ENCODE data around the gene CEP170. TPM values are rescaled to one million over a fixed set of nuclear protein-coding genes. Genes with fewer than 3 reads are reported as not detected.

CEP170 gene
- total RNA-seq, 1 donor from 2014 or later: 39.3 TPM

DNA sequence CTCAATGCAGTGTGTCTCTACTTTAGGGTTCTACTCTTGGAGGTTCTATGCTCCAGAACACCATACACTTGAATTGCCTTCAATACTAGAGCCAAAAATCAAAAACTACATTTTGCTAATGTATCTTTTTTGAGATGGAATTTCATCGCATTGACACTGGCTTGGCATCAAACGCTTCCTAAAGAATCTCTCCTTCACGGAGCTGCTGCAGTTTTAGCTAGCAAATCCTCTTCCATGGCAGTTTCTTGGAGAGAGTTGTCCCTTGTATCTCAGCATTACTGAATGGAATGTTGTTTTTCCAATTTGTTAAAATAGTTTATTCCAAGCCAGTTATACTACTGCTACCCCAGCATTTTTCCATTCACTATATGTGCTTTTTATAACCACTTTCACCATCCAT, 18.4 kb upstream of the CEP170 start:
- DNase-seq (ENCODE audit: extremely low spot score in 2 of 2): no peak
- Histone ChIP-seq H3K27me3 (no peaks in the 10 kb centered on the region), H3K9me3 (no peaks in the 10 kb centered on the region), H3K27ac (no peak overlapping the region), H3K4me3 (no peak overlapping the region), H3K4me1 (peaks cover 6% of the 10 kb centered on the region), H3K36me3 (peaks cover 4 to 41% of the 10 kb centered on the region in 2 donors)
- intact Hi-C loops (cut with DNase I): no loop called here
- TF ChIP-seq, protein P1, sequence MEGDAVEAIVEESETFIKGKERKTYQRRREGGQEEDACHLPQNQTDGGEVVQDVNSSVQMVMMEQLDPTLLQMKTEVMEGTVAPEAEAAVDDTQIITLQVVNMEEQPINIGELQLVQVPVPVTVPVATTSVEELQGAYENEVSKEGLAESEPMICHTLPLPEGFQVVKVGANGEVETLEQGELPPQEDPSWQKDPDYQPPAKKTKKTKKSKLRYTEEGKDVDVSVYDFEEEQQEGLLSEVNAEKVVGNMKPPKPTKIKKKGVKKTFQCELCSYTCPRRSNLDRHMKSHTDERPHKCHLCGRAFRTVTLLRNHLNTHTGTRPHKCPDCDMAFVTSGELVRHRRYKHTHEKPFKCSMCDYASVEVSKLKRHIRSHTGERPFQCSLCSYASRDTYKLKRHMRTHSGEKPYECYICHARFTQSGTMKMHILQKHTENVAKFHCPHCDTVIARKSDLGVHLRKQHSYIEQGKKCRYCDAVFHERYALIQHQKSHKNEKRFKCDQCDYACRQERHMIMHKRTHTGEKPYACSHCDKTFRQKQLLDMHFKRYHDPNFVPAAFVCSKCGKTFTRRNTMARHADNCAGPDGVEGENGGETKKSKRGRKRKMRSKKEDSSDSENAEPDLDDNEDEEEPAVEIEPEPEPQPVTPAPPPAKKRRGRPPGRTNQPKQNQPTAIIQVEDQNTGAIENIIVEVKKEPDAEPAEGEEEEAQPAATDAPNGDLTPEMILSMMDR (IDR thresholded peaks at IDR 0.05): no peak
- TF ChIP-seq POLR2A (IDR thresholded peaks at IDR 0.05): no peak

DNA sequence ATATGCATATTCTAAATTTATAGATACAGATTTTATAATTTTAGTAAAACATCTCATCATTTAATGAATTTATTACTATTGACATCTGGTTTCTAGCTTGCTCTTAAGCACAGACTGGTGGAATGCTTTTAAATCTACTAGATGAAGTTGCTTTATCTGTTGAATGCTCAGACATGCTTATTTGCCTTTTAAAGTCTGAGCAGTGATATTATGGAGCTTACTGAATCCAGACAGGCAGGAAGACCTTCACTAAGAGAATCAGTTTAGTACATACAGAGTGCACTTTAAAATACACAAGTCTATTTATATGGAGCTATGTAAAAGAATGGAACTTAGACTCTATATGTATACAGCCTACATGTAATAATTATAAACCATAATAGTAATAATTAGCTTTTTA, 17.3 kb upstream of the CEP170 start:
- no peak for DNase-seq (ENCODE audit: extremely low spot score in 2 of 2)
- Histone ChIP-seq H3K27ac (no peak overlapping the region), H3K27me3 (no peaks in the 10 kb centered on the region), H3K4me3 (no peak overlapping the region), H3K9me3 (no peaks in the 10 kb centered on the region), H3K4me1 (peaks cover 17% of the 10 kb centered on the region), H3K36me3 (peaks cover 4 to 33% of the 10 kb centered on the region in 2 donors)
- TF ChIP-seq POLR2AphosphoS5 (IDR thresholded peaks at IDR 0.05; ENCODE audit: insufficient read depth in 1 of 2, low read depth in 1 of 2) (no peak), POLR2A (IDR thresholded peaks at IDR 0.05) (no peak)
- TF ChIP-seq, protein P1 (IDR thresholded peaks at IDR 0.05): no peak
- intact Hi-C loops (cut with DNase I): no loop called here

DNA sequence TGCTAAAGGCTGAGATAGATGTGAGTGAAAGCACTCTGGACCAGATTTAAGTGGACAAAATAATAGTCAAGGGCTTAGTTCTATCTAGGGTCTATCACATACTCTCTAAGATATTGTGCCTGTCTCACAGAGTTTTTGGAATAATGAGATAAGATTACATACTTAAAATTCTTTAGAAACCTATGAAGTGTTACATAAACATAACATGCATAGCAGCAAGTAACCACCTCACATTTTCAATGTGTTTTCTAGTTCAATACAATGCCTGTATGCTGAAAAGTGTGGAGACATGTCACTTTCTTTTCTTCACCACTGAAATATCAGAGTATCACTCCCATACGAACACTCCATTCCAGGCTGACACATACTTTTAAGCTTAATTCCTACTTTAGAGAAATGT, 16.9 kb upstream of the CEP170 start:
- TF ChIP-seq POLR2A (IDR thresholded peaks at IDR 0.05) (no peak), POLR2AphosphoS5 (IDR thresholded peaks at IDR 0.05; ENCODE audit: insufficient read depth in 1 of 2, low read depth in 1 of 2) (no peak)
- TF ChIP-seq, protein P1 (IDR thresholded peaks at IDR 0.05): no peak
- DNase-seq (ENCODE audit: extremely low spot score in 2 of 2): no peak
- no peak overlapping the region for H3K27ac ChIP-seq
- intact Hi-C loops (cut with DNase I): no loop called here
- no peaks in the 10 kb centered on the region for H3K27me3 ChIP-seq
- no peaks in the 10 kb centered on the region for H3K9me3 ChIP-seq
- H3K4me3 ChIP-seq: no peak overlapping the region
- H3K4me1 ChIP-seq: peaks cover 18% of the 10 kb centered on the region
- peaks cover 4 to 29% of the 10 kb centered on the region in 2 donors for H3K36me3 ChIP-seq

DNA sequence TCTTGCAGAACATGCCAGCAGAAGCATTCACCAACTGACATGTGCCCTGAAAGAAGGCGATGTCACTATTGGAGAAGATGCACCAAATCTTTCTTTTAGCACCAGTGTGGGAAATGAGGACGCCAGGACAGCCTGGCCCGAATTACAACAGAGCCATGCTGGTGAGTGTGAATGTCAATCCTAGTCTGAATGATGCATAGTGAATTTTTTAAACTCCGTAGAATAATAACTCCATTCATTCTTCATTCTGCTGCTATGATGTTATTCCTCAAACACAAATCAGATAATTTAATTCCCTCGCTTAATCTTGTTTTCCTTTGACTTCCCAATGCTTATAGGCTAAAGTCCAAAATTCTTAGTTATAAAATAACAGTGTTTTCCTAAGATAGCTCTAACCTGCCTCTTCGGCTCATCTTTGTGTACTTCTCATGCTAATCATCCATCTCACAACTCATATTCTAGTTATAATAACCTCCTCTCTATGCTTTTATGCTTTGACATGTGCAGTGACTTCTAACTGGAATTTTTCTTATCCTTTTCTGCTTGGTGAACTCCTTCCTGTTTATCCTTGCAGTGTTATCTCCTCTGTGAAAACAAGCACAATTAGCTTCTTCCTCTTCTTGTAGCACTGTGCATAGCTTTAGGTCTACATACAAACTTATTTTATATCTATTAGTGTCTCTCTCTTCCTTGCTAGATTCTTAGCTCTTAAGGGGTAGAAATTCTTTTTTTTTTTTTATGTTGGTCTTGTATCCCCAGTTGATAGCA, 15.2 kb upstream of the CEP170 start:
- H3K27ac ChIP-seq: no peak overlapping the region
- H3K4me3 ChIP-seq: no peak overlapping the region
- no peak for TF ChIP-seq POLR2AphosphoS5 (IDR thresholded peaks at IDR 0.05; ENCODE audit: insufficient read depth in 1 of 2, low read depth in 1 of 2)
- no peak for TF ChIP-seq POLR2A (IDR thresholded peaks at IDR 0.05)
- TF ChIP-seq, protein P1 (IDR thresholded peaks at IDR 0.05): no peak
- H3K36me3 ChIP-seq: peaks cover under 1 to 15% of the 10 kb centered on the region in 2 donors
- H3K9me3 ChIP-seq: no peaks in the 10 kb centered on the region
- no peaks in the 10 kb centered on the region for H3K27me3 ChIP-seq
- no peak for DNase-seq (ENCODE audit: extremely low spot score in 2 of 2)
- peaks cover 18% of the 10 kb centered on the region for H3K4me1 ChIP-seq
- intact Hi-C loops (cut with DNase I): no loop called here

DNA sequence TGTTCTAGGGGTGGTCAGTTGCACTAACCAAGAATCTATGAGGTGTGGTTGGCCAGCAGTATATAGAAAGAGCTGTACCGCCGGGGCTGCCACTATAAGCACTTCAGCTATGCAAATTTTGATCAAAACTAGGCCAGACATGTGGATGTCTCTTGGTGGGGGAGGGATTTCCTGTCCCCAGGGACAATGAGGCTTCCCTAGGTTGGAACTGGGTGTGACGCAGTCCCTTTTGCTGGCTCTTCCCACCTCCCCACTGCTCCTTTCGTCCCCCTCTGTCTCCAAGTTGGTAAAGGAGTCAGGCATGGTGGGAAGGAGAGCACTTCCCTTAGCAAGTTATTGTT, 14.3 kb upstream of the CEP170 start:
- no peak for DNase-seq (ENCODE audit: extremely low spot score in 2 of 2)
- H3K4me1 ChIP-seq: peaks cover 18% of the 10 kb centered on the region
- H3K4me3 ChIP-seq: no peak overlapping the region
- H3K36me3 ChIP-seq: peaks cover 0 to 8% of the 10 kb centered on the region in 2 donors
- H3K9me3 ChIP-seq: no peaks in the 10 kb centered on the region
- intact Hi-C loops (cut with DNase I): loop anchor here (10.0 kb wide), 1 partner anchor 1565 kb away; the partner anchor contains the start of gene COX20
- H3K27ac ChIP-seq: no peak overlapping the region
- TF ChIP-seq POLR2AphosphoS5 (IDR thresholded peaks at IDR 0.05; ENCODE audit: insufficient read depth in 1 of 2, low read depth in 1 of 2) (no peak), POLR2A (IDR thresholded peaks at IDR 0.05) (no peak)
- TF ChIP-seq, protein P1 (IDR thresholded peaks at IDR 0.05): no peak
- H3K27me3 ChIP-seq: no peaks in the 10 kb centered on the region
